NB4 (cell line): ENCODE measurements around the gene GOLT1A.

Experiments used
- DNase-seq: peaks from one replicate; pipeline ENCODE4 v3.0.0; 2010; ENCODE audit warnings: low read depth
- H3K4me3 ChIP-seq: one replicate; pipeline ENCODE4 v1.5.1; 2011; ENCODE audit warnings: mild to moderate bottlenecking, low read depth, low read length, moderate library complexity
- CTCF ChIP-seq: IDR thresholded peaks from one replicate; pipeline ENCODE4 v1.5.1; 2012; ENCODE audit warnings: low read depth, low read length
- MYC ChIP-seq: IDR thresholded peaks from 2 replicates; pipeline ENCODE4 v1.6.1; 2011; ENCODE audit warnings: low read depth, low read length
- POLR2A ChIP-seq: IDR thresholded peaks from 2 replicates; pipeline ENCODE4 v1.6.1; 2011; ENCODE audit warnings: mild to moderate bottlenecking; ENCODE audit not compliant: insufficient read length; ENCODE audit errors: extremely low read depth
- TF ChIP-seq, protein P1 (sequence below): IDR thresholded peaks from 2 replicates; pipeline ENCODE4 v1.6.1; 2011; ENCODE audit warnings: low read depth, low read length

The GOLT1A gene

DNA sequence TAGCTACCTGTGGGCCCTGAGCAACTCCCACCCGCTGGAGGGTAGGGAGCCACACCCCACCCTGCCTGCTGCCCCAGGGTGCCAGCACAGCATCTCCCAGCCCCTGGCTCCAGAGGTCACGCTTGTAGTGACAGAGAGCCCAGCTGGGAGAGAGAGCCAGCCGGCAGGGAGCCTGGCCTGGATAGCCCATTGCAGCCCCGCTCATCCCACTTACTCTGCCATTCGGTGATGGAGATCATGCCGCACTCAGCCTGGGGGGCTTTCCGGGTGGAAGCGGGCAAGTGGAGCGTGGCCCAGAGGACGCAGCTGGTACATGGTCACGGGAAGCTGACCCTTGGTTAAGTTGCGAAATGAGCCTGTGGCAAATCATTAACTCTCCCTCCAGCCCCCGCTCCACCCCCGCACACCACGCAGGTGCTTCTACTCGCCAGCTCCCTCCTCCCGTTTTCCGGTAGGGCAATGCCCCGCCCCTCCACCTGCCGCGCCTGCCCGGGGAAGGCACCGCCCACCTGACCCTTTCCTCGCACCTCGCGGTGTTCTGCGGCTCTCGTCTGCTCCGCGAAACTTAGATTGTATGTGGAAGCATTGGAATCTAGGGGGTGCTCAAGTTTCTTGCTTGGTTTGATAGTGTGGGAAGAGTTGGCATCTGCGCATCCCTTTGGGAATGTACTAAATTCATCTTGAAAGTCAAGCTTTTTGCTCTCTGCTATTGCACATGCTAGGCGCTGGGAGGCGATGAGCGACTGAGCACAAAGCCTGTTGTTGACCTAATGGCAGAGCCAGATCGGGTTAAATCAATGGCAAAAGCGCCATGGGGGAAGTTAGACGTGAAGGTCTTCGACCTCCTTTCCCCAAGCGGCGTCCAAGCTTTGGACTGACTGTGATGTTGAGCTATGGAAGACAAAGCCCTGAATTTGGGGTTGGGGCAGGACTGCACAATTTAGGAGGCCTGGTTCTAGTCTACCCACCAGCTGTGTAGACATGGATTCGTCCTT lies at the start of gene GOLT1A:
GOLT1A (minus strand) TSS at position 321 of the 995 bp plus-strand sequence; CDS start at position 239, 82 bp downstream.
- peak; percentile 56 for DNase-seq
- TF ChIP-seq MYC (no peak), POLR2A (no peak), CTCF (peak; percentile 46)
- TF ChIP-seq, protein P1, sequence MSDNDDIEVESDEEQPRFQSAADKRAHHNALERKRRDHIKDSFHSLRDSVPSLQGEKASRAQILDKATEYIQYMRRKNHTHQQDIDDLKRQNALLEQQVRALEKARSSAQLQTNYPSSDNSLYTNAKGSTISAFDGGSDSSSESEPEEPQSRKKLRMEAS: no peak
- no peak within 1 kb of the TSS for H3K4me3 ChIP-seq

DNA sequence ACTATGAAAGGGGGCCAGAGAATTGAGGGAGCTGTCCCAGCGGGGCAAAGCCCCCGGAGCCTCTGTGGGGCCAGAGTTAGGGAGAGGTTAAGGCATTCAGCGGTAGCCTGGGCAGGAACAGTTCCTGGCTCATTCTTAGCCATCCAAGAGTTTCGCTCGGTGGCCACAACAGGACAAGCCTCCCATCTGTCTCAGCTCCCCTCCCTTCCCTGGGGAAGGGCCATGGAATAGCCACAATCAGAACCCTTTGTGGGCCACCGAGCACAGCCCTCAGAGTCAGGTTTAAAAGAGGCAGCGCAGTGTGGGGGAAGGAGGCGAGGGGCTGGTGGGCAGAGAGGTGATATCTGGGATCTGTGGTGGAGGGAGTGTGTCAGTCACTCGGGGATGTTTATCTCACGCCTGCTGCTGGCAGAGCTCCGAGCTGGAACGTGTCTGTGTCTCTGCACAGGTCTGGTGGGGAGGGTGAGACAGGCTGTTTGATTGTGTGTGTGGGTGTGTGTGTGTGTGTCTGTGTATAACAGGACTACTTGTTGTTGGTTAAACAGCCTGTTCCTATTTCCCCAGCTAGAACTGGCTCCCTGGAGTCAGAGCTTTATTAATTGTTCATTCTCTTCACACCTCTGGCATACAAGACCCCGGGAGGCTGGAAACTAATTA lies 49.6 kb upstream of the GOLT1A start:
- no peak for TF ChIP-seq CTCF
- TF ChIP-seq, protein P1: no peak
- no peak for TF ChIP-seq POLR2A
- TF ChIP-seq MYC: no peak

DNA sequence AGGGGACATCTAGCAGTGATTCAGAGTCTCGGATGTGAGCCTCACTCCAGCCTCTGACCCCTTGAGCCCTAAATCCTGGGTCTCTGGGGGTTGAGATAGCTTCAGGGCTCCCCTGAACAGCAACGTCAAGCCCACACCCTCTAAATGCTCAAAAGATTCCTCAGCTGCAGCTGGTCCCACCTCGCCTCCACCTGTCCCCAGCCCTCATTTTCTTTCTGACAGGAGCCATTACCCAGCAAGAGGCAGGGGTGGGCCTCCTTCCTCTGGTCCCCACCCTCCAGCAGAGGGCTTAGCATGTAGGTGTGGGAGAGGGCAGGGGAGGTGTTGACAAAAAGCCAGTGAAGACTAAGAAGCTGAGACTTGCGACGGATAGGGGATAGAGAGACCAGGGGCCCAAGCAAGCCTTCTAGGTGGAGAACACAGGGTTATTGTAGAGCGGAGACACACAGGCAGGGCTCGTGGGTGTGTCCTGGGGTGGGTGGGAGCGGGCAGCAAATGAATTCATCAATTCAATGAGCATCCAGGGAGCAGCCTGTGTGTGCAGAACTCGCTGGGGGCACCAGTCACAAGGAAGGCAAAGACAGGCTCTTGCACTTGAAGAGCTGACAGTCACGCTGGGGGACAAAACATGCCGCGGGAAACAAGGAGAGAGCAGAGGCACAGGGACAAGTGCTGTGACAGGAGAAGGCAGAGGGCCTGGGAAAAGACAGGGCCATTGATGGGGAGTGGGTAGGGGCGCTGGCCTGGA lies 48.9 kb upstream of the GOLT1A start:
- no peak for DNase-seq
- TF ChIP-seq CTCF (no peak), POLR2A (no peak), MYC (no peak)
- TF ChIP-seq, protein P1: no peak
- no peak overlapping the region for H3K4me3 ChIP-seq

More for the DNA sequence above, 49.6 kb upstream of the GOLT1A start:
- no peak for DNase-seq
- no peak overlapping the region for H3K4me3 ChIP-seq

- DNase-seq: no peak
- TF ChIP-seq, protein P1: no peak
- TF ChIP-seq POLR2A: no peak
- TF ChIP-seq CTCF: no peak
- TF ChIP-seq MYC: no peak
- no peak overlapping the region for H3K4me3 ChIP-seq
Observed at GRCh38 chr1:204261746-204262505, 48.1 kb upstream of the GOLT1A start.

GRCh38 chr1:204261266-204261665 lies 47.5 kb upstream of the GOLT1A start:
- no peak for DNase-seq
- TF ChIP-seq MYC: no peak
- TF ChIP-seq CTCF: no peak
- TF ChIP-seq POLR2A: no peak
- TF ChIP-seq, protein P1: no peak
- H3K4me3 ChIP-seq: no peak overlapping the region
